Stomach (tissue), 9 donors: ENCODE results near the gene CFAP54. TPM values are rescaled to one million over a fixed set of nuclear protein-coding genes. Genes with fewer than 3 reads are reported as not detected.
"Not testable (repeated sequence)": the region's sequence is repeated elsewhere in the genome, so short reads cannot be mapped to it uniquely, and the experiment has no call there.

Experiments used
- DNase-seq, 2 donors: peaks; one replicate each; pipeline versions ENCODE4 v3.0.0 to v3.0.0-alpha.2; 2013 to 2019
- H3K27ac ChIP-seq, 5 donors: fragments of 200-600 bp in 4 of 5; sonication (generic) in 4 of 5; one replicate each; pipeline ENCODE4 v1.5.1; 2013 to 2019; ENCODE audit warnings: mild to moderate bottlenecking in 1 of 5, moderate library complexity in 1 of 5
- H3K27me3 ChIP-seq, 3 donors: fragments of 200-600 bp; sonication (generic); one replicate each; pipeline ENCODE4 v1.5.1; 2017 to 2019; ENCODE audit warnings: mixed run types in 1 of 3
- H3K36me3 ChIP-seq, 4 donors: fragments of 200-600 bp; sonication (generic); 1 replicate in 3 of 4; 2 replicates in 1 of 4; pipeline ENCODE4 v1.5.1; 2016 to 2019
- H3K4me1 ChIP-seq, 4 donors: fragments of 200-600 bp; sonication (generic); one replicate each; pipeline ENCODE4 v1.5.1; 2016 to 2019
- H3K4me3 ChIP-seq, 4 donors: fragments of 200-600 bp; sonication (generic) in 3 of 4; one replicate each; pipeline ENCODE4 v1.5.1; 2016 to 2019; ENCODE audit warnings: mild to moderate bottlenecking in 1 of 4
- H3K9me3 ChIP-seq, 4 donors: fragments of 200-600 bp; sonication (generic); one replicate each; pipeline ENCODE4 v1.5.1; 2016 to 2019
- EP300 ChIP-seq: sonication (generic); formaldehyde crosslinking; IDR thresholded peaks from one replicate; pipeline ENCODE4 v1.6.1; 2017; ENCODE audit warnings: antibody characterized with exemption
- POLR2A ChIP-seq, 4 donors: fragments of 450-650 bp; IDR thresholded peaks; one replicate each; pipeline ENCODE4 v1.6.1; 2016; ENCODE audit warnings: antibody characterized with exemption in 4 of 4, control low read depth in 2 of 4, mild to moderate bottlenecking in 1 of 4, moderate library complexity in 1 of 4
- POLR2AphosphoS5 ChIP-seq, 3 donors: sonication (generic); formaldehyde crosslinking; IDR thresholded peaks; one replicate each; pipeline ENCODE4 v1.6.1; 2016; ENCODE audit warnings: antibody characterized with exemption in 3 of 3
- WGBS, 5 donors: extraction: QIAGEN DNeasy Blood & Tissue Kit in 3 of 5; methylation state at CpG; one replicate each; pipeline versions ENCODE4 v1.1.5 to v1.1.7; 2013 to 2018; 5-methylcytosine and 5-hydroxymethylcytosine counted together
- intact Hi-C: fragments of 100-400 bp; cut with DNase I; formaldehyde crosslinking; loops from one replicate; pipeline ENCODE4 v1.15.1; 2023; ENCODE audit warnings: low total_unique reads
- polyA plus RNA-seq, 3 donors: library from polyadenylated mRNA; stranded (reverse); fragments of 200-250 nt; gene quantifications; one replicate each; pipeline ENCODE4 v1.2.3, GENCODE V29; 2013
- total RNA-seq, 5 donors: library from RNA; depleted of rRNA; stranded (reverse); fragments of >200 nt; gene quantifications; one replicate each; pipeline versions ENCODE4 v1.1.0 to v1.2.3, GENCODE V29; 2014 to 2016
- TF ChIP-seq, protein P1 (sequence below), 7 experiments: fragments of 450-650 bp in 4 of 7; fragments of 200-600 bp in 3 of 7; sonication (generic) in 3 of 7; IDR thresholded peaks; one replicate each; pipeline ENCODE4 v1.5.1; 2016 to 2019; ENCODE audit warnings: antibody characterized with exemption in 7 of 7, control low read depth in 2 of 7, mild to moderate bottlenecking in 1 of 7
- donor health status: healthy with polysubstance abuse.
- donor health status: Bipolar disorder and iron deficiency.
- donor health status: healthy.

Gene CFAP54
- total and polyA plus RNA-seq, 8 donors = 0.08 to 36.6 (median 3.0) TPM; not detected in 2

DNA sequence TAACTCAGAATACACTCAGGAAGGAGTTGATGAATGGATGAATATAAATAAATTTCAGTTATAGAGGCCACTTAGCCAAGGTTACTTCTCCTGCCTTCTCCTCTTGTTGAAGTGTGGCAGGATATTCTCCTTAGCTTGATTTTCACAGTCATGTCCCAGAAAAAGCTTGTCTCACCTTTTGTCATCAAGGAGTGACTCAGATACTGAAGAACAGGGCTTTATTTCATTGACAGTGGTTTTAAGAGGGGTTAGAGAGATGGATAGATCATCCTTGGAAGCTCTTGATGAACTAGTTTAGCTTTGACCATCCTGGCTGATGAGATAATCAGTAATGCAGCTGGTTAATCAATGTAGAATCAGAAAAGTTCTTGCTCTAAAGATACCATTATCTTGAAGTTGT, 35.0 kb upstream of the CFAP54 start:
- H3K9me3 ChIP-seq = no peaks in the 10 kb centered on the region
- H3K27me3 ChIP-seq = no peaks in the 10 kb centered on the region
- no peak for DNase-seq
- no peak for TF ChIP-seq POLR2A (IDR thresholded peaks at IDR 0.05)
- intact Hi-C loops = no loop called here
- H3K36me3 ChIP-seq = no peaks in the 10 kb centered on the region
- H3K4me1 ChIP-seq = no peaks in the 10 kb centered on the region
- no peak overlapping the region for H3K27ac ChIP-seq
- H3K4me3 ChIP-seq = no peak overlapping the region

DNA sequence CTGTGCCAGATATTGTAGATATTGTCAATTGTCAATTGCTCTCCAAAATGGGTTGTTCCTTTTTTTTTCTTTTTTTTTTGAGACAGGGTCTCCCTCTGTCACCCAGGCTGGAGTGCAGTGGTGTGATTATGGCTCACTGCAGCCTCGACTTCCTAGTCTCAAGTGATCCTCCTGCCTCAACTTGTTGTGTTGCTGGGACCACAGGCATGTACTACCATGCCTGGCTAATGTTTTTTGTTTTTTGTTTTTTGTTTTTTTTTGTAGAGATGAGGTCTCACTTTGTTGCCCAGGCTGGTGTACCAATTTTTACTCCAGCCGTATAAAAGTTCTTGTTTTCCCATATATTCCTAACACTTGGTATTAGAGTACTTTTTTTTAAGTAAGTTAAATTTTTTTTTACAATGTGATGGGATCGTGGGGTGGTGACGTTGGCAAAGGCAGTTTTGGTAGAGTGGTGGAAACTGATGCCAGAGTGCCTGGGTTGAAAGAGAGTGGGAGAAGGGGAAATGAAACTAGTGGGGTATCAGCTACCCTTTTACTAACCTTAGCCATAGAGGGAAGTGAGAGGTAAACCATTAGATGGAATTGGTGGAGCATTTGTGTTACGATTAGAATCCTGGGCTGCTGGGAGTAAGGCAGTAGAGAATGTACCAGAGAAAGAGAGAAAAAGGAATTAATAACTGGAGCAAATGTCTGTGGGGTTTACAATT, 33.0 kb upstream of the CFAP54 start:
- H3K4me1 ChIP-seq = no peaks in the 10 kb centered on the region
- WGBS, 5 donors = 81 to 88% (median 85%) methylated on average over 5 of the region's 5 CpGs
- no peaks in the 10 kb centered on the region for H3K9me3 ChIP-seq
- intact Hi-C loops = no loop called here
- no peaks in the 10 kb centered on the region for H3K36me3 ChIP-seq
- no peak overlapping the region for H3K4me3 ChIP-seq
- H3K27me3 ChIP-seq = no peaks in the 10 kb centered on the region
- no peak overlapping the region for H3K27ac ChIP-seq
- TF ChIP-seq, protein P1, sequence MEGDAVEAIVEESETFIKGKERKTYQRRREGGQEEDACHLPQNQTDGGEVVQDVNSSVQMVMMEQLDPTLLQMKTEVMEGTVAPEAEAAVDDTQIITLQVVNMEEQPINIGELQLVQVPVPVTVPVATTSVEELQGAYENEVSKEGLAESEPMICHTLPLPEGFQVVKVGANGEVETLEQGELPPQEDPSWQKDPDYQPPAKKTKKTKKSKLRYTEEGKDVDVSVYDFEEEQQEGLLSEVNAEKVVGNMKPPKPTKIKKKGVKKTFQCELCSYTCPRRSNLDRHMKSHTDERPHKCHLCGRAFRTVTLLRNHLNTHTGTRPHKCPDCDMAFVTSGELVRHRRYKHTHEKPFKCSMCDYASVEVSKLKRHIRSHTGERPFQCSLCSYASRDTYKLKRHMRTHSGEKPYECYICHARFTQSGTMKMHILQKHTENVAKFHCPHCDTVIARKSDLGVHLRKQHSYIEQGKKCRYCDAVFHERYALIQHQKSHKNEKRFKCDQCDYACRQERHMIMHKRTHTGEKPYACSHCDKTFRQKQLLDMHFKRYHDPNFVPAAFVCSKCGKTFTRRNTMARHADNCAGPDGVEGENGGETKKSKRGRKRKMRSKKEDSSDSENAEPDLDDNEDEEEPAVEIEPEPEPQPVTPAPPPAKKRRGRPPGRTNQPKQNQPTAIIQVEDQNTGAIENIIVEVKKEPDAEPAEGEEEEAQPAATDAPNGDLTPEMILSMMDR (IDR thresholded peaks at IDR 0.05) = no peak
- no peak for TF ChIP-seq EP300
- no peak for TF ChIP-seq POLR2A (IDR thresholded peaks at IDR 0.05)
- no peak for TF ChIP-seq POLR2AphosphoS5 (IDR thresholded peaks at IDR 0.05)
- DNase-seq = no peak

DNA sequence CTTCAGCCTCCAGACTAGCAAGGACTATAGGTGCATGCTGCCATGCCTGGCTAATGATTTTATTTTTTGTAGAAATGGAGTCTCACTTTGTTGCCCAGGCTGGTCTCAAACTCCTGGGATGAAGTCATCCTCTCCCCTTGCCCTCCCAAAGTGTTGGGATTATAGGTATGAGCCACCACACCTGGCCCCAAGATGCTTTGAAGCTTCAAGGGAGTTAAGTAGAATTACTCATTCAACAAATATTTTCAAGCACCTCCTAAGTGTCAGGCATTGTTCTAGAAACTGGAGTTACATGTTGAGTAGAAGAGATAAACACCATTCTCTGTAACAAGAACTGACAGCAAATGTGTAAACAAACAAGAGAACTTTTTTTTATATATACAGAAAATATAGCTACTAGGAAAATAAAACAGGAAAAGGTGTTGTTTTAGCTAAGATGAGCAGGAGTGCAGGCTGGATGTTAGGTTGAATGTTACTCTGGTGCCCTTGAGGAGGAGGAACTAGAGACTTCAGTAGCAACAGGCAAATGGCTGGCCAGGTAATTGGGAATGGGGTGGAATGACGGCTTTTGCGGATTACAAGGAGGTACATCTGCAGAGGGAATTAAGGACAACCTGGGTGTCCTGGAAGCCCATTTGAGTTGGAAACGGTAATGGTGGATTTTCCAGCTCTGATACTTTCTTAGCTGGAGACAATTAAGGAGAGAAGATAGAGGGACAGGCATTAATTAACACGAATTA, 32.0 kb upstream of the CFAP54 start:
- no peak for TF ChIP-seq POLR2A (IDR thresholded peaks at IDR 0.05)
- TF ChIP-seq EP300 = no peak
- TF ChIP-seq, protein P1 (IDR thresholded peaks at IDR 0.05) = no peak
- TF ChIP-seq POLR2AphosphoS5 (IDR thresholded peaks at IDR 0.05) = no peak
- intact Hi-C loops = no loop called here
- H3K27me3 ChIP-seq = no peaks in the 10 kb centered on the region
- no peaks in the 10 kb centered on the region for H3K36me3 ChIP-seq
- H3K27ac ChIP-seq = no peak overlapping the region
- H3K4me1 ChIP-seq = no peaks in the 10 kb centered on the region
- no peak for DNase-seq
- H3K4me3 ChIP-seq = no peak overlapping the region
- 88 to 95% (median 90%) methylated on average over 4 of the region's 4 CpGs for WGBS, 5 donors
- H3K9me3 ChIP-seq = no peaks in the 10 kb centered on the region

DNA sequence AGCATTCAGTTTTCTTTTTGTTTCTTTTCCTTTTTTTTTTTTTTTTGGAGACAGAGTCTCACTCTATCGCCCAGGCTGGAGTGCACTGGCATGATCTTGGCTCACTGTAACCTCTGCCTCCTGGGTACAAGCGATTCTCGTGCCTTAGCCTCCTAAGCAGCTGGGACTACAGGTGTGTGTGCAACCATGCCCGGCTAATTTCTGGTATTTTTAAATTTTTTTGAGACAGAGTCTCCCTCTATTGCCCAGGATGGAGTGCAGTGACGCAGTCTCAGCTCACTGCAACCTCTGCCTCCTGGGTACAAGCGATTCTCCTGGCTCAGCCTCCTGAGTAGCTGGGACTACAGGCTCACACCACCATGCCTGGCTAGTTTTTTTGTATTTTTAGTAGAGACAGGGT, 30.1 kb upstream of the CFAP54 start:
- H3K9me3 ChIP-seq, H3K27ac ChIP-seq, DNase-seq, intact Hi-C loops, H3K4me1 ChIP-seq, H3K4me3 ChIP-seq, H3K27me3 ChIP-seq, H3K36me3 ChIP-seq: not testable (repeated sequence)
- whole genome bisulfite sequencing, 5 donors = 87 to 96% (median 91%) methylated on average over 6 of the region's 6 CpGs

DNA sequence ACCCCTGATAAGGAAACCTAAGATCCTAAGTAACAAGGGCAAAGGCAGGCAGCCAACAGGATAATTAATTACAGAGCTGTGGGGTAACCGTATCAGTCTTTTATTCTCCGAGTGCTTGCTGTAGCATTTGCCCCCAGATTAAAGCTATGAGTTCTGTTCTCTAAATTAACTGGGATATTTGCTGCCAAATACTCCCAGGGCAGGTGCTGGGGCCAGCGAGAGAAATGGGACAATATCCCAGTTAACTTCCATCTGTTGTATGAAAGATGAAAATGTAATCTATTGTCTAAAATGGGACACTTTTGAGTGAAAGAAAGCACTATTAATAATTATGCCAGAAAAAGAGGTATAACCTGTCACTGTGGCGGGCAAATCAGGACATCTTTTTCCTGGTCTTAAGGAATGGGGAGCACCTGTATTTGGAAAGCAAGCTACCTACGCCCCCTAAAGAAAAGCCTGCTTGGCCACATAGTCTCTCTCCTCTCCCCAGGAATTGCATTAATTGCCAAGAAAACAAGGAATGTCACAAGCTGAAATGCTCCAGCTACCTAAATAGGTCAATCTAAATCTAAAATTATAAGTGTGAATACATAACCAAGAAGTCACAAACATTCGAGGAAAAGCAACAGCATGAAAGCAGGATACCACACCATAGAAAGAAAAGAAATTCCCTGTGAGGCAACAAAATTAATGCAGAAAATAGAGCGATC, 26.7 kb upstream of the CFAP54 start:
- TF ChIP-seq POLR2AphosphoS5 (IDR thresholded peaks at IDR 0.05) (no peak), POLR2A (IDR thresholded peaks at IDR 0.05) (no peak), EP300 (no peak)
- TF ChIP-seq, protein P1 (IDR thresholded peaks at IDR 0.05) = no peak
- no peak overlapping the region for H3K27ac ChIP-seq
- no peak for DNase-seq
- WGBS, 5 donors = 67 to 78% (median 72%) methylated on average over 7 of the region's 7 CpGs
- no peaks in the 10 kb centered on the region for H3K4me1 ChIP-seq
- no peaks in the 10 kb centered on the region for H3K27me3 ChIP-seq
- H3K36me3 ChIP-seq = no peaks in the 10 kb centered on the region
- intact Hi-C loops = no loop called here
- no peak overlapping the region for H3K4me3 ChIP-seq
- H3K9me3 ChIP-seq = no peaks in the 10 kb centered on the region
